C4-2B (cell line): ENCODE results near the gene TPRN.
A peak's percentile ranks its signal among the peaks of the same experiment; 100 is the strongest.

Experiments
- ZFX ChIP-seq: fragments of 450-650 bp; IDR thresholded peaks from 2 replicates; pipeline ENCODE4 v1.6.1; 2017
- TF ChIP-seq, protein P1 (sequence below): fragments of 450-650 bp; conservative IDR thresholded peaks from 2 replicates; pipeline ENCODE4 v1.5.1; 2017; ENCODE audit warnings: mild to moderate bottlenecking

DNA sequence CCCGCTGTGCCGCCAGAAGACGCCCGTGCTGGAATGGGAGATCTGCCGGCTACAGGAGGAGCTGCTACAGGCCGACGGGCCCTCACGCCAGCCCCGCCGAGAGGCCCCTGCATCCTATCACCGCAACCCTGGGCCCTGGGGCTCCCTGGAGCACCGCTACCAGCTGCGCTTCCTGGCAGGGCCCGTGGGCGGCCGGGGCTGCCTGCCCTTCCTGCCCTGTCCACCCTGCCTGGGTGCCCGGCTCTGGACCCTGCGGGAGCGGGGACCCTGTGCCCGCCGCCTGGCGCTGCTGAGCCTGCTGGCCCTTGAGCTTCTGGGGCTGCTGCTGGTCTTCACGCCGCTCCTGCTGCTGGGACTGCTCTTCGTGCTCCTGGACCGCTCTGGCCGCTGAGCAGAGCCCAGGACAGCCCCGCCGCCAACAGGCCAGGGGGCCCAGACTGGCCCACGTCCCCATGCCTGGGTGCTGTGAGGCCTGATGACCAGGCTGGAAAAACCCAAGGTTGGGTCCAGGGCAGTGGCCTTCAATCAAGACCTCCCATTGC is 17.7 kb upstream of the TPRN start:
- TF ChIP-seq, protein P1, sequence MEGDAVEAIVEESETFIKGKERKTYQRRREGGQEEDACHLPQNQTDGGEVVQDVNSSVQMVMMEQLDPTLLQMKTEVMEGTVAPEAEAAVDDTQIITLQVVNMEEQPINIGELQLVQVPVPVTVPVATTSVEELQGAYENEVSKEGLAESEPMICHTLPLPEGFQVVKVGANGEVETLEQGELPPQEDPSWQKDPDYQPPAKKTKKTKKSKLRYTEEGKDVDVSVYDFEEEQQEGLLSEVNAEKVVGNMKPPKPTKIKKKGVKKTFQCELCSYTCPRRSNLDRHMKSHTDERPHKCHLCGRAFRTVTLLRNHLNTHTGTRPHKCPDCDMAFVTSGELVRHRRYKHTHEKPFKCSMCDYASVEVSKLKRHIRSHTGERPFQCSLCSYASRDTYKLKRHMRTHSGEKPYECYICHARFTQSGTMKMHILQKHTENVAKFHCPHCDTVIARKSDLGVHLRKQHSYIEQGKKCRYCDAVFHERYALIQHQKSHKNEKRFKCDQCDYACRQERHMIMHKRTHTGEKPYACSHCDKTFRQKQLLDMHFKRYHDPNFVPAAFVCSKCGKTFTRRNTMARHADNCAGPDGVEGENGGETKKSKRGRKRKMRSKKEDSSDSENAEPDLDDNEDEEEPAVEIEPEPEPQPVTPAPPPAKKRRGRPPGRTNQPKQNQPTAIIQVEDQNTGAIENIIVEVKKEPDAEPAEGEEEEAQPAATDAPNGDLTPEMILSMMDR, result no peak
- 0 out of 2 replicates have a peak, but pooled peaks have one; percentile 51 for TF ChIP-seq ZFX
